WTC11 (cell line): ENCODE measurements around the gene CALN1.

Experiments
- ARID4B ChIP-seq: sonication (generic); formaldehyde crosslinking; IDR thresholded peaks from 2 replicates; pipeline ENCODE4 v1.8.0; 2023; ENCODE audit warnings: missing genetic modification reagents, mild to moderate bottlenecking, borderline replicate concordance
- ATF6 ChIP-seq: sonication (generic); formaldehyde crosslinking; IDR thresholded peaks from 2 replicates; pipeline ENCODE4 v1.8.1; 2023; ENCODE audit warnings: mild to moderate bottlenecking, missing genetic modification reagents
- ETV6 ChIP-seq: sonication (generic); formaldehyde crosslinking; IDR thresholded peaks from 2 replicates; pipeline ENCODE4 v1.8.1; 2022; ENCODE audit warnings: mild to moderate bottlenecking, missing genetic modification reagents
- HMGXB4 ChIP-seq: sonication (generic); formaldehyde crosslinking; IDR thresholded peaks from 2 replicates; pipeline ENCODE4 v1.8.1; 2023; ENCODE audit warnings: mild to moderate bottlenecking, moderate library complexity, missing genetic modification reagents
- JUN ChIP-seq: sonication (generic); formaldehyde crosslinking; IDR thresholded peaks from 2 replicates; pipeline ENCODE4 v1.8.0; 2023; ENCODE audit warnings: mild to moderate bottlenecking, missing genetic modification reagents
- MLX ChIP-seq: sonication (generic); formaldehyde crosslinking; IDR thresholded peaks from 2 replicates; pipeline ENCODE4 v1.8.1; 2023; ENCODE audit warnings: mild to moderate bottlenecking, missing genetic modification reagents, moderate library complexity
- NFYB ChIP-seq: sonication (generic); formaldehyde crosslinking; conservative IDR thresholded peaks from 2 replicates; pipeline ENCODE4 v1.8.0; 2022; ENCODE audit warnings: low read depth, missing genetic modification reagents
- PREB ChIP-seq: sonication (generic); formaldehyde crosslinking; IDR thresholded peaks from 2 replicates; pipeline ENCODE4 v1.8.1; 2022; ENCODE audit warnings: mild to moderate bottlenecking, missing genetic modification reagents, moderate library complexity, borderline replicate concordance
- RELA ChIP-seq: sonication (generic); formaldehyde crosslinking; IDR thresholded peaks from 2 replicates; pipeline ENCODE4 v1.8.1; 2022; ENCODE audit warnings: missing genetic modification reagents, mild to moderate bottlenecking, borderline replicate concordance
- TEAD1 ChIP-seq: sonication (generic); formaldehyde crosslinking; IDR thresholded peaks from 2 replicates; pipeline ENCODE4 v1.8.0; 2022; ENCODE audit warnings: mild to moderate bottlenecking, missing genetic modification reagents
- ZNF121 ChIP-seq: sonication (generic); formaldehyde crosslinking; IDR thresholded peaks from 2 replicates; pipeline ENCODE4 v1.8.0; 2023; ENCODE audit warnings: missing genetic modification reagents
- TF ChIP-seq, protein P1 (sequence below): fragments of 200-600 bp; IDR thresholded peaks from 2 replicates; pipeline ENCODE4 v1.8.0; 2022; ENCODE audit warnings: antibody characterized with exemption
- TF ChIP-seq, protein P2 (sequence below): sonication (generic); formaldehyde crosslinking; IDR thresholded peaks from 2 replicates; pipeline ENCODE4 v1.8.1; 2022; ENCODE audit warnings: low read depth, missing genetic modification reagents, borderline replicate concordance

DNA sequence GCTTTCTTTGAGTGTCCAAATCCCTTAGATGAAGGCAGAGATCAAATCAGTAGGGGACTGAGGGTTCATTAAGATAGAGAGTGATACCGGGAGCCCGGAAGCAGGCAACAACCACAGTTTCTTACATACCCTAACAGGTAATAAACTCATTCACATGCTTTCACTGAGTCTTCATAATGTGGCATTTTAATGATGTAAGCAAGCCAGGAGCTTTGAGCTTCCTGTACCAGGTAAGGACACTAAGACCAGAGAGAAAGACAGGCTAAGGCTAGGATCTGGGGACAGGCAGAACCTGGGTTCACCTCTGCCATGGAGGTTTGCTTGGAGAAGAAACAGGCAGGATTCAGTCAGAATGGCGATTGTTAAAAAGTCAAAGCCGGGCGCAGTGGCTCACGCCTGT lies 661.8 kb downstream of the CALN1 start:
- TF ChIP-seq, protein P1, sequence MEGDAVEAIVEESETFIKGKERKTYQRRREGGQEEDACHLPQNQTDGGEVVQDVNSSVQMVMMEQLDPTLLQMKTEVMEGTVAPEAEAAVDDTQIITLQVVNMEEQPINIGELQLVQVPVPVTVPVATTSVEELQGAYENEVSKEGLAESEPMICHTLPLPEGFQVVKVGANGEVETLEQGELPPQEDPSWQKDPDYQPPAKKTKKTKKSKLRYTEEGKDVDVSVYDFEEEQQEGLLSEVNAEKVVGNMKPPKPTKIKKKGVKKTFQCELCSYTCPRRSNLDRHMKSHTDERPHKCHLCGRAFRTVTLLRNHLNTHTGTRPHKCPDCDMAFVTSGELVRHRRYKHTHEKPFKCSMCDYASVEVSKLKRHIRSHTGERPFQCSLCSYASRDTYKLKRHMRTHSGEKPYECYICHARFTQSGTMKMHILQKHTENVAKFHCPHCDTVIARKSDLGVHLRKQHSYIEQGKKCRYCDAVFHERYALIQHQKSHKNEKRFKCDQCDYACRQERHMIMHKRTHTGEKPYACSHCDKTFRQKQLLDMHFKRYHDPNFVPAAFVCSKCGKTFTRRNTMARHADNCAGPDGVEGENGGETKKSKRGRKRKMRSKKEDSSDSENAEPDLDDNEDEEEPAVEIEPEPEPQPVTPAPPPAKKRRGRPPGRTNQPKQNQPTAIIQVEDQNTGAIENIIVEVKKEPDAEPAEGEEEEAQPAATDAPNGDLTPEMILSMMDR, result no peak
- TF ChIP-seq ARID4B (no peak), JUN (CRISPR knock-in tag) (no peak), HMGXB4 (no peak), PREB (CRISPR knock-in tag) (no peak), RELA (CRISPR knock-in tag) (no peak), TEAD1 (CRISPR knock-in tag) (no peak), MLX (no peak), ETV6 (CRISPR knock-in tag) (no peak), NFYB (no peak), ZNF121 (CRISPR knock-in tag) (no peak), ATF6 (CRISPR knock-in tag) (no peak)
- TF ChIP-seq, protein P2, sequence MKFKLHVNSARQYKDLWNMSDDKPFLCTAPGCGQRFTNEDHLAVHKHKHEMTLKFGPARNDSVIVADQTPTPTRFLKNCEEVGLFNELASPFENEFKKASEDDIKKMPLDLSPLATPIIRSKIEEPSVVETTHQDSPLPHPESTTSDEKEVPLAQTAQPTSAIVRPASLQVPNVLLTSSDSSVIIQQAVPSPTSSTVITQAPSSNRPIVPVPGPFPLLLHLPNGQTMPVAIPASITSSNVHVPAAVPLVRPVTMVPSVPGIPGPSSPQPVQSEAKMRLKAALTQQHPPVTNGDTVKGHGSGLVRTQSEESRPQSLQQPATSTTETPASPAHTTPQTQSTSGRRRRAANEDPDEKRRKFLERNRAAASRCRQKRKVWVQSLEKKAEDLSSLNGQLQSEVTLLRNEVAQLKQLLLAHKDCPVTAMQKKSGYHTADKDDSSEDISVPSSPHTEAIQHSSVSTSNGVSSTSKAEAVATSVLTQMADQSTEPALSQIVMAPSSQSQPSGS, result no peak
